ENCODE results near the gene PLXNA4. TPM values are rescaled to one million over a fixed set of nuclear protein-coding genes. Genes with fewer than 3 reads are reported as not detected.

The PLXNA4 gene
- total RNA-seq, 2 donors from 2014 or later: 12.2 to 27.7 TPM

- Histone ChIP-seq H3K27ac (no peak overlapping the region), H3K36me3 (no peaks in the 10 kb centered on the region), H3K27me3 (replicated peaks; ENCODE audit: insufficient read depth) (no peaks in the 10 kb centered on the region), H3K4me3 (no peak overlapping the region), H3K4me1 (ENCODE audit: control insufficient read depth in 1 of 2, low read depth in 2 of 2) (peaks cover 0 to 7% of the 10 kb centered on the region in 2 donors), H3K9me3 (no peaks in the 10 kb centered on the region)
- DNase-seq (ENCODE audit: low spot score): no peak
- TF ChIP-seq CTCF (IDR thresholded peaks at IDR 0.05): no peak
- no peak for ATAC-seq (ENCODE audit: insufficient number of reproducible peaks, low FRiP score, low read depth)
Measured at GRCh38 chr7:132150711-132151110, 425.6 kb downstream of the PLXNA4 start.

- Histone ChIP-seq H3K36me3 (no peaks in the 10 kb centered on the region), H3K9me3 (no peaks in the 10 kb centered on the region), H3K27ac (no peak overlapping the region)
Measured at GRCh38 chr7:132149436-132150304, 426.6 kb downstream of the PLXNA4 start.

GRCh38 chr7:132148876-132149275, 427.4 kb downstream of the PLXNA4 start:
- TF ChIP-seq CTCF (IDR thresholded peaks at IDR 0.05): no peak
- peaks cover 0 to 17% of the 10 kb centered on the region in 2 donors for H3K4me1 ChIP-seq (ENCODE audit: control insufficient read depth in 1 of 2, low read depth in 2 of 2)
- no peaks in the 10 kb centered on the region for H3K9me3 ChIP-seq
- no peaks in the 10 kb centered on the region for H3K27me3 ChIP-seq (replicated peaks; ENCODE audit: insufficient read depth)
- no peak overlapping the region for H3K27ac ChIP-seq
- ATAC-seq (ENCODE audit: insufficient number of reproducible peaks, low FRiP score, low read depth): no peak
- no peaks in the 10 kb centered on the region for H3K36me3 ChIP-seq
- no peak overlapping the region for H3K4me3 ChIP-seq
- no peak for DNase-seq (ENCODE audit: low spot score)

More at GRCh38 chr7:132149436-132150304, 426.6 kb downstream of the PLXNA4 start:
- Histone ChIP-seq H3K4me1 (ENCODE audit: control insufficient read depth in 1 of 2, low read depth in 2 of 2) (peaks cover 0 to 15% of the 10 kb centered on the region in 2 donors), H3K4me3 (no peak overlapping the region), H3K27me3 (replicated peaks; ENCODE audit: insufficient read depth) (no peaks in the 10 kb centered on the region)
- ATAC-seq (ENCODE audit: insufficient number of reproducible peaks, low FRiP score, low read depth): no peak
- no peak for DNase-seq (ENCODE audit: low spot score)
- TF ChIP-seq CTCF (IDR thresholded peaks at IDR 0.05): no peak

GRCh38 chr7:132145466-132145865, 430.8 kb downstream of the PLXNA4 start:
- no peak overlapping the region for H3K4me3 ChIP-seq
- H3K27ac ChIP-seq: peak overlapping the region; percentile 54 to 57
- H3K27me3 ChIP-seq (replicated peaks; ENCODE audit: insufficient read depth): no peaks in the 10 kb centered on the region
- peak; percentile 16 for TF ChIP-seq CTCF (IDR thresholded peaks at IDR 0.05)
- H3K4me1 ChIP-seq (ENCODE audit: control insufficient read depth in 1 of 2, low read depth in 2 of 2): peaks cover 11 to 50% of the 10 kb centered on the region in 2 donors
- DNase-seq (ENCODE audit: low spot score) (peak; percentile 61), ATAC-seq (ENCODE audit: insufficient number of reproducible peaks, low FRiP score, low read depth) (peak; percentile 99)
- H3K9me3 ChIP-seq: no peaks in the 10 kb centered on the region
- no peaks in the 10 kb centered on the region for H3K36me3 ChIP-seq

- H3K27ac ChIP-seq: peak overlapping the region; percentile 46 to 57
Measured at GRCh38 chr7:132145063-132145462, 431.2 kb downstream of the PLXNA4 start.

More at GRCh38 chr7:132145063-132145462, 431.2 kb downstream of the PLXNA4 start:
- Histone ChIP-seq H3K27me3 (replicated peaks; ENCODE audit: insufficient read depth) (no peaks in the 10 kb centered on the region), H3K9me3 (no peaks in the 10 kb centered on the region), H3K4me3 (no peak overlapping the region), H3K36me3 (no peaks in the 10 kb centered on the region), H3K4me1 (ENCODE audit: control insufficient read depth in 1 of 2, low read depth in 2 of 2) (peaks cover 12 to 54% of the 10 kb centered on the region in 2 donors)
- TF ChIP-seq CTCF (IDR thresholded peaks at IDR 0.05): no peak
- ATAC-seq (ENCODE audit: insufficient number of reproducible peaks, low FRiP score, low read depth): no peak
- no peak for DNase-seq (ENCODE audit: low spot score)

Measured in thoracic aorta (tissue), 2 donors.